HL-60/S4 treated with retinoic acid at 250 ng/mL for 4 days and 3 days (cell line): ENCODE results near the gene ZC3H4.

Experiments used
- in situ Hi-C: fragments of 300-500 bp; cut with MboI; formaldehyde crosslinking; loops from 2 replicates; pipeline ENCODE4 v1.7.0; 2022; ENCODE audit warnings: low sequenced_read_pairs

The ZC3H4 gene

GRCh38 chr19:47134545-47134944, 21.0 kb upstream of the ZC3H4 start:
- in situ Hi-C loops, result no loop called here

GRCh38 chr19:47133021-47133471, 19.5 kb upstream of the ZC3H4 start:
- in situ Hi-C loops, result no loop called here

- in situ Hi-C loops, result no loop called here
Observed at GRCh38 chr19:47132194-47132852, 18.7 kb upstream of the ZC3H4 start.

GRCh38 chr19:47130589-47131227, 17.1 kb upstream of the ZC3H4 start, which contains the start of gene SAE1:
Gene SAE1, plus strand, starts transcription at chr19:47130835. Its CDS starts 96 bp downstream, at chr19:47130931.
- in situ Hi-C loops, result no loop called here

- in situ Hi-C loops, result no loop called here
Observed at GRCh38 chr19:47130120-47130588, 16.6 kb upstream of the ZC3H4 start.

GRCh38 chr19:47129579-47129978, 16.0 kb upstream of the ZC3H4 start:
- in situ Hi-C loops, result loop anchor here (5.0 kb wide), 1 partner anchor 52 kb away; no protein-coding TSS in a partner anchor

- in situ Hi-C loops, result loop anchor here (5.0 kb wide), 1 partner anchor 48 kb away; no protein-coding TSS in a partner anchor
Observed at GRCh38 chr19:47125669-47125938, 12.0 kb upstream of the ZC3H4 start.

GRCh38 chr19:47124937-47125668, 11.5 kb upstream of the ZC3H4 start:
- in situ Hi-C loops, result loop anchor here (5.0 kb wide), 1 partner anchor 48 kb away; no protein-coding TSS in a partner anchor

GRCh38 chr19:47123406-47123805, 9.8 kb upstream of the ZC3H4 start:
- in situ Hi-C loops, result no loop called here

- in situ Hi-C loops, result no loop called here
Observed at GRCh38 chr19:47122359-47123335, 9.1 kb upstream of the ZC3H4 start.

- in situ Hi-C loops, result no loop called here
Observed at GRCh38 chr19:47120470-47121067, 7.0 kb upstream of the ZC3H4 start.

GRCh38 chr19:47113850-47114651, 475 bp upstream of the ZC3H4 start:
- in situ Hi-C loops, result no loop called here

- in situ Hi-C loops, result no loop called here
Observed at GRCh38 chr19:47112166-47112996, 1.2 kb downstream of the ZC3H4 start.

- in situ Hi-C loops, result no loop called here
Observed at GRCh38 chr19:47111682-47112165, 1.9 kb downstream of the ZC3H4 start.

GRCh38 chr19:47111006-47111621, 2.5 kb downstream of the ZC3H4 start:
- in situ Hi-C loops, result no loop called here

GRCh38 chr19:47110521-47111005, 3.0 kb downstream of the ZC3H4 start:
- in situ Hi-C loops, result no loop called here

GRCh38 chr19:47109541-47110375, 3.8 kb downstream of the ZC3H4 start:
- in situ Hi-C loops, result no loop called here
